GM12878 (cell line): ENCODE measurements around the gene METTL5. TPM values are rescaled to one million over a fixed set of nuclear protein-coding genes. Genes with fewer than 3 reads are reported as not detected.
A peak's percentile ranks its signal among the peaks of the same experiment; 100 is the strongest.

Source experiments
- BACH1 ChIP-seq: fragments of 450-650 bp; IDR thresholded peaks from 2 replicates; pipeline ENCODE4 v1.6.1; 2017; ENCODE audit warnings: mild to moderate bottlenecking, borderline replicate concordance
- BCLAF1 ChIP-seq: fragments of 450-650 bp; IDR thresholded peaks from 2 replicates; pipeline ENCODE4 v1.6.1; 2017; ENCODE audit warnings: antibody characterized with exemption, mild to moderate bottlenecking, moderate library complexity
- BMI1 ChIP-seq: fragments of 450-650 bp; IDR thresholded peaks from 2 replicates; pipeline ENCODE4 v1.6.1; 2016; ENCODE audit warnings: mild to moderate bottlenecking, moderate library complexity, borderline replicate concordance
- CBX3 ChIP-seq: fragments of 200-600 bp; sonication (generic); IDR thresholded peaks from 2 replicates; pipeline ENCODE4 v1.6.1; 2016; ENCODE audit warnings: low read depth, borderline replicate concordance
- CREB1 ChIP-seq: IDR thresholded peaks from 2 replicates; pipeline ENCODE4 v1.6.1; 2012; ENCODE audit warnings: low read depth, mild to moderate bottlenecking, inconsistent platforms
- EED ChIP-seq: sonication (generic); IDR thresholded peaks from 2 replicates; pipeline ENCODE4 v1.6.1; 2016; ENCODE audit warnings: antibody characterized with exemption, low read depth
- FOS ChIP-seq: IDR thresholded peaks from 3 replicates; pipeline ENCODE4 v1.6.1; 2011; ENCODE audit warnings: borderline replicate concordance; ENCODE audit not compliant: insufficient read length; ENCODE audit errors: extremely low read depth
- HDAC6 ChIP-seq: fragments of 200-600 bp; sonication (generic); IDR thresholded peaks from one replicate; pipeline ENCODE4 v1.8.0; 2017; ENCODE audit warnings: antibody characterized with exemption; ENCODE audit not compliant: unreplicated experiment
- IKZF2 ChIP-seq, 2 experiments: fragments of 450-650 bp; IDR thresholded peaks; 2 replicates each; pipeline ENCODE4 v1.6.1; 2017; ENCODE audit warnings: mild to moderate bottlenecking in 2 of 2, moderate library complexity in 2 of 2
- JUND ChIP-seq: IDR thresholded peaks from 2 replicates; pipeline ENCODE4 v1.6.1; 2012; ENCODE audit warnings: low read depth, mild to moderate bottlenecking, low read length, improper control_type of control experiment, moderate library complexity
- MEF2A ChIP-seq: IDR thresholded peaks from 2 replicates; pipeline ENCODE4 v1.6.1; 2011; ENCODE audit warnings: low read depth, mild to moderate bottlenecking, low read length, moderate library complexity; ENCODE audit not compliant: insufficient read depth
- MXI1 ChIP-seq: fragments of 150-350 bp; IDR thresholded peaks from 2 replicates; pipeline ENCODE4 v1.6.1; 2011; ENCODE audit warnings: low read depth, mild to moderate bottlenecking, inconsistent platforms, low read length, improper control_type of control experiment
- NFIC ChIP-seq: IDR thresholded peaks from 2 replicates; pipeline ENCODE4 v1.6.1; 2012; ENCODE audit warnings: low read depth, mild to moderate bottlenecking, inconsistent platforms, low read length, moderate library complexity
- NFYB ChIP-seq: IDR thresholded peaks from 2 replicates; pipeline ENCODE4 v1.6.1; 2011; ENCODE audit warnings: low read depth, mild to moderate bottlenecking, low read length, improper control_type of control experiment, moderate library complexity; ENCODE audit not compliant: insufficient read depth
- PAX8 ChIP-seq: fragments of 450-650 bp; IDR thresholded peaks from 2 replicates; pipeline ENCODE4 v1.6.1; 2017; ENCODE audit warnings: mild to moderate bottlenecking, moderate library complexity
- POLR2A ChIP-seq: IDR thresholded peaks from 2 replicates; pipeline ENCODE4 v1.6.1; 2011; ENCODE audit warnings: low read depth, mild to moderate bottlenecking, low read length
- SP1 ChIP-seq: IDR thresholded peaks from one replicate; pipeline ENCODE4 v1.6.1; 2011; ENCODE audit warnings: low read depth, low read length
- TCF12 ChIP-seq: IDR thresholded peaks from 2 replicates; pipeline ENCODE4 v1.6.1; 2011; ENCODE audit warnings: low read depth, mild to moderate bottlenecking, low read length
- WRNIP1 ChIP-seq: IDR thresholded peaks from 2 replicates; pipeline ENCODE4 v1.6.1; 2011; ENCODE audit warnings: low read depth, low read length, improper control_type of control experiment, borderline replicate concordance
- polyA plus RNA-seq, 11 experiments: library from polyadenylated mRNA; depleted of rRNA in 4 of 11; unstranded in 6 of 11; stranded (reverse) in 5 of 11; fragments of >200 nt; fragmentation: Nextera tagmentation in 4 of 11; fragmentation: Illumina TruSeq in 1 of 11; extraction: Ambion mirVana in 4 of 11; extraction: Trizol in 1 of 11; gene quantifications; 1 replicate in 1 of 11; 2 replicates in 10 of 11; pipeline versions ENCODE4 v1.2.1 to v1.2.3, GENCODE V29; 2011 to 2016; ENCODE audit warnings: inconsistent platforms in 2 of 11, missing spikeins in 2 of 11, low read depth in 1 of 11
- total RNA-seq, 4 experiments: library from RNA; depleted of rRNA in 3 of 4; stranded (reverse); fragments of >200 nt in 3 of 4; fragmentation: Illumina TruSeq in 1 of 4; extraction: Trizol in 1 of 4; gene quantifications; 2 replicates each; pipeline versions ENCODE4 v1.2.1 to v1.2.3, GENCODE V29; 2013 to 2021
- TF ChIP-seq, protein P1 (sequence below): fragments of 150-350 bp; IDR thresholded peaks from 2 replicates; pipeline ENCODE4 v1.6.1; 2014; ENCODE audit warnings: mild to moderate bottlenecking, low read depth, low read length
- TF ChIP-seq, protein P2 (sequence below): fragments of 450-650 bp; formaldehyde crosslinking; IDR thresholded peaks from 2 replicates; pipeline ENCODE4 v1.4.0; 2020; ENCODE audit warnings: mild to moderate bottlenecking, moderate library complexity
- TF ChIP-seq, protein P3 (sequence below): IDR thresholded peaks from 2 replicates; pipeline ENCODE4 v1.6.1; 2011; ENCODE audit warnings: borderline replicate concordance, low read depth, mild to moderate bottlenecking, moderate library complexity, mixed read lengths, low read length; ENCODE audit not compliant: insufficient read depth; ENCODE audit errors: extremely low read length

Gene METTL5
- total and polyA plus RNA-seq, 10 of the 15 experiments (the other 5 are each of a cell fraction or from before 2014, with no cell fraction given): 55.0 to 204 (median 87.4) TPM

DNA sequence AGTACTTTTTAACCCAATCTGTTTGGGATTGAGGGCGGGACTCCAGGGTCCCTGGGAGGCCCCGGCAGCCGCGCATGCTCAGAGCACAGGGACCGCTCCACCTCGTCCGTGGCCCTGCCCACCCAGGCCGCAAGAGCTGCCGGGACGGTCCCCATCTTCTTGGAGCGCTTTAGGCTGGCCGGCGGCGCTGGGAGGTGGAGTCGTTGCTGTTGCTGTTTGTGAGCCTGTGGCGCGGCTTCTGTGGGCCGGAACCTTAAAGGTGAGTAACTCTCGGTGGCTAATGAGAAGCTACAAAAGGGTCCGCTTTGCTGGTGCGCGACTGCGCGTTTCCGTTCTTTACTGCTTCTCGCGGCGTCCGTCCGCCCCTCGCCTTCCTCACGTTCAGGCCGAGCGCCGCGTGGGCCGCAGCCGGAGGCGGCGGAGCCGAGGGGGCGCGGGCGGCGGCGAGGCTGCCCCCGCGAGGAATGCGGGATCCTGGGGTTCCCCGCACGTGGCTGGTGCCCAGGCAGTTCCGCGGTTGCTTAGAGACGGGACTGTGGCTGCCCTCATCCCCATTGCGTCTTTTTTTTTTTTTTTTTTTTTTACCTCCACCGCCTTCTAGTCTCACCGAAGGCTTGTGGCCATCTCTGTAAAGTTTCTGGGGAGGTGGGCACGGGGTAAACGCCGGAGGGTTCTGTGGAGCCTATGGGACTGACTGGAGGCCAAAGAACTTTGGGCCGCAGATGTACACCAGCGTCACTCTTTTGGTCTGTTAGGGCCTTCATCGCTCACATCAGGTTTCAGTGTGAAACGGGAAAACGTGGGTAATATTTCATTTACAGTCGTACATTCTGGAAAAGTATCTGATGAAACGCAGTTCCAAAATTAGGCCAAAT lies 25.8 kb downstream of the METTL5 start, which contains the start of gene SSB (continued):
- TF ChIP-seq, protein P1, sequence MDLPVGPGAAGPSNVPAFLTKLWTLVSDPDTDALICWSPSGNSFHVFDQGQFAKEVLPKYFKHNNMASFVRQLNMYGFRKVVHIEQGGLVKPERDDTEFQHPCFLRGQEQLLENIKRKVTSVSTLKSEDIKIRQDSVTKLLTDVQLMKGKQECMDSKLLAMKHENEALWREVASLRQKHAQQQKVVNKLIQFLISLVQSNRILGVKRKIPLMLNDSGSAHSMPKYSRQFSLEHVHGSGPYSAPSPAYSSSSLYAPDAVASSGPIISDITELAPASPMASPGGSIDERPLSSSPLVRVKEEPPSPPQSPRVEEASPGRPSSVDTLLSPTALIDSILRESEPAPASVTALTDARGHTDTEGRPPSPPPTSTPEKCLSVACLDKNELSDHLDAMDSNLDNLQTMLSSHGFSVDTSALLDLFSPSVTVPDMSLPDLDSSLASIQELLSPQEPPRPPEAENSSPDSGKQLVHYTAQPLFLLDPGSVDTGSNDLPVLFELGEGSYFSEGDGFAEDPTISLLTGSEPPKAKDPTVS: no peak
- TF ChIP-seq EED (no peak), BCLAF1 (0 out of 2 replicates have a peak, but pooled peaks have one; percentile 56), BACH1 (peak; percentile 79), BMI1 (no peak), HDAC6 (peak; percentile 62), JUND (no peak), MXI1 (peak; percentile 84), NFIC (no peak), MEF2A (no peak), TCF12 (0 out of 2 replicates have a peak, but pooled peaks have one; percentile 7), IKZF2 (IDR thresholded peaks at IDR 0.05) (no peak), CREB1 (peak; percentile 66), FOS (no peak), POLR2A (peak; percentile 90), SP1 (no peak), WRNIP1 (no peak), CBX3 (no peak), PAX8 (no peak), NFYB (no peak)
- TF ChIP-seq, protein P2, sequence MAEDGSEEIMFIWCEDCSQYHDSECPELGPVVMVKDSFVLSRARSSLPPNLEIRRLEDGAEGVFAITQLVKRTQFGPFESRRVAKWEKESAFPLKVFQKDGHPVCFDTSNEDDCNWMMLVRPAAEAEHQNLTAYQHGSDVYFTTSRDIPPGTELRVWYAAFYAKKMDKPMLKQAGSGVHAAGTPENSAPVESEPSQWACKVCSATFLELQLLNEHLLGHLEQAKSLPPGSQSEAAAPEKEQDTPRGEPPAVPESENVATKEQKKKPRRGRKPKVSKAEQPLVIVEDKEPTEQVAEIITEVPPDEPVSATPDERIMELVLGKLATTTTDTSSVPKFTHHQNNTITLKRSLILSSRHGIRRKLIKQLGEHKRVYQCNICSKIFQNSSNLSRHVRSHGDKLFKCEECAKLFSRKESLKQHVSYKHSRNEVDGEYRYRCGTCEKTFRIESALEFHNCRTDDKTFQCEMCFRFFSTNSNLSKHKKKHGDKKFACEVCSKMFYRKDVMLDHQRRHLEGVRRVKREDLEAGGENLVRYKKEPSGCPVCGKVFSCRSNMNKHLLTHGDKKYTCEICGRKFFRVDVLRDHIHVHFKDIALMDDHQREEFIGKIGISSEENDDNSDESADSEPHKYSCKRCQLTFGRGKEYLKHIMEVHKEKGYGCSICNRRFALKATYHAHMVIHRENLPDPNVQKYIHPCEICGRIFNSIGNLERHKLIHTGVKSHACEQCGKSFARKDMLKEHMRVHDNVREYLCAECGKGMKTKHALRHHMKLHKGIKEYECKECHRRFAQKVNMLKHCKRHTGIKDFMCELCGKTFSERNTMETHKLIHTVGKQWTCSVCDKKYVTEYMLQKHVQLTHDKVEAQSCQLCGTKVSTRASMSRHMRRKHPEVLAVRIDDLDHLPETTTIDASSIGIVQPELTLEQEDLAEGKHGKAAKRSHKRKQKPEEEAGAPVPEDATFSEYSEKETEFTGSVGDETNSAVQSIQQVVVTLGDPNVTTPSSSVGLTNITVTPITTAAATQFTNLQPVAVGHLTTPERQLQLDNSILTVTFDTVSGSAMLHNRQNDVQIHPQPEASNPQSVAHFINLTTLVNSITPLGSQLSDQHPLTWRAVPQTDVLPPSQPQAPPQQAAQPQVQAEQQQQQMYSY: no peak
- TF ChIP-seq, protein P3, sequence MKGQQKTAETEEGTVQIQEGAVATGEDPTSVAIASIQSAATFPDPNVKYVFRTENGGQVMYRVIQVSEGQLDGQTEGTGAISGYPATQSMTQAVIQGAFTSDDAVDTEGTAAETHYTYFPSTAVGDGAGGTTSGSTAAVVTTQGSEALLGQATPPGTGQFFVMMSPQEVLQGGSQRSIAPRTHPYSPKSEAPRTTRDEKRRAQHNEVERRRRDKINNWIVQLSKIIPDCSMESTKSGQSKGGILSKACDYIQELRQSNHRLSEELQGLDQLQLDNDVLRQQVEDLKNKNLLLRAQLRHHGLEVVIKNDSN: no peak
